Activated gamma-delta T cell (primary cell): ENCODE data around the gene EXOC6.
"Not testable (repeated sequence)": the region's sequence is repeated elsewhere in the genome, so short reads cannot be mapped to it uniquely, and the experiment has no call there.

Source experiments
- DNase-seq: peaks from one replicate; lab custom pipeline; 2025; lab: John Stamatoyannopoulos, UW

Gene EXOC6

DNA sequence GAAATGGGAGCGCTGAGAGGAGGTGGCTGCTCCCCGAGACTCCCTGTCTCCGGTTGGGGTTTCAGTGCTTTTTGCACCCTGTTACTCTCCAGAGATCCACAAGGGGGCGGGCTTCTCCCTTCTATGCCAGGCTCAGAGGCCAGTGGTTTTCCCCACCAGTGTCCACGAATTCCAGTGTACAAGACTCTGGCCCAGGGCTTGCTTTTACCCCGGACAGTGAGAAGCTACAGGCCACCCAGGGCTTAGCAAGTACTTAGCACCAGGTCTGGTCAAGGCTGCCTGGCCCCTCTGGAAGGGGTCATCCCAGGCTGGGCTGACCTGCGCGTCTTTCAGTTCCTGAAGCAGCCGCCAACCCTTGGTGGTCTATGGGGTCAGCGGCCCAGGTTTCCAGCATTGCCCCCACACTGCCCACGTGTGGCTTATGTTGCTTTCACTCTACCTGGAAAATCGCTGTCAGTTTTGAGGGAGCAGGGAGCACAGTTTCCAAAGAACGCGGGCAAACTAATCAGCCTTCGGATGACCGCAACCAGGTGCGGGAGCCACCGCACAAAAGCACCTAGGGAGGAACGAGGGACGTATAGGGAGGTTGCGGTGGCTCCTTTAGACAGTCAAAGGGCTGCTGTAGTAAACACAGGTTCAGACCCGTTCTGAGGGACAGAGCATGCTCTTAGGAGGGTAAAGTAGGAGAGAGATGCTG lies 232.2 kb downstream of the EXOC6 start:
- no peak for DNase-seq

DNA sequence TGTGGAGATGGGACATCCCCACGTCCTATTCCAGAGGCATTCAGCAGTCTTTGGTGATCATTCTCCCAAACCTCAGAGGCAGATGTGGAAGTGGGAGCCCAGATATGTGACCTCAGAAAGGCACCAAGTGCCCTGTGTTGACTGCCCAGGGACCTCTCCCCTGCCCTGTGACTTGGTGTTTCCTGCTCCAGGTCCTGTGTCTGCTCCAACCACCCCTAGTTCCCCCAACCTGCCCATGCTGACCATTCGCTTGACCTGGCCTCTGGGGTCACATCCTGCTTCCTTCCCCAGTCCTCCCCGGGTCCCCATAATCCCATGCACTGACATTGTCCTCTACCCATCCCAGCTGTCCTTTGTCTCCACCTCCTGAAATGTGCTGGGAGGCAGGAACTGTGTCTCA lies 233.0 kb downstream of the EXOC6 start:
- no peak for DNase-seq

- no peak for DNase-seq
These were observed 233.5 kb downstream of the EXOC6 start for GRCh38 chr10:93081834-93082233.

DNA sequence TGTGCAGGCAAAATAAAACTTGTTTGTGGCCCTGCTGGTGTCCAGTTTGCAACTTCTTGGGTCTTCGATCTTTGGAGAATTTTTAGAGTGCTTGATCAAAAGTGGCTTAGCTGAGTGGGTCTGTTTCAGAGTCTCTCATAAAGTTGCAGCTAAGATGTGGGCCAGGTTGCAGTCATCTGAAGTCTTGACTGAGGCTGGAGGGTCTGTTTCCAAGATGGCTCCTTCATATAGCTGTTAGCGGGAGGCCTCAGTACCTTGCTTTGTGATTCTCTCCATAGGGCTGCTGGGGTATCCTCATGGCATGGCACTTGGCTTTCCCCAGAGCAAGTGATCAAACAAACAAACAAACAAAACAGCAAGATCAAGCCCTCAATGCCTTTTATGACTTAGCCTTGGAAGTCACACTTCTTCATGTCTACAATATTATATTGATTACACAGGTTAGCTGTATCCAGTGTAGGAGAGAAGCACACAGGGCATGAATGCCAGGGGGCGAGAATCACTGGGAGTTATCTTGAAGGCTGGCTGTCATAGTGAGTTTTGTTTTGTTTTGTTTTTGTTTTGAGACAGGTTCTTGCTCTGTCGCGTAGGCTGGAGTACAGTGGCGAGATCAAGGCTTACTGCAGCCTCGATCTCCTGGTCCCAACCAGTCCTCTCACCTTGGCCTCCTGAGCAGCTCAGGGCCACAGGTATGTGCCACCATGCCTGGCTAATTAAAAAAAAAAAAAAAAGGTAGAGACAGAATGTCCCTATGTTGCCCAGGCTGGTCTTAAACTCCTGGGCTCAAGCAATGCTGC lies 235.6 kb downstream of the EXOC6 start:
- DNase-seq, result no peak

DNA sequence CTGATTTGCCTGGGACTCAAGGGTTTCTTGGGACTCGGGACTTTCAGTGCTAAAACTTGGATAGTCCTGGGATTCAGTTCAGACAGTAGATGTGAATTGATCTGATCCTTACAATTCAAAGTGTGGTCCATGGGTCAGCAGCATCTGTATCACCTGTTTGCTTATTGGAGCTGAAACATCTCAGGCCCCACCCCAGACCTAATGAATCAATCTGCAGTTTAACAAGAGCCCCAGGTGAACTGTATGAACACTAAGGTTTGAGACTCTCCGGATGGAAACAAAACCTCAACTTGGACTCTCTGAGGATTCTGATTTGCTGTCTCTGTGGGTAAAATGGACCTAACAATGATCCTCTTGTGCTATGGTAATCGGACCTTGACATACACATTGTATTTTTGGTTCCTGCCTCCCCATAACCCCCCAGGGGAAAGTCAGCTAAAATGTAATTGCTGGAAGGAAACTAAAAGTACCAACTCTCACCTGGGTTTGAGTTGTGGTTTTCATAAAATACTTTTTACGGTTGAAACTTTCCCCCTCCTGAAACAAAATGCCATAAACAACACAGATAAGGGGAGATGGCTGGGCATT lies 237.0 kb downstream of the EXOC6 start:
- no peak for DNase-seq

DNA sequence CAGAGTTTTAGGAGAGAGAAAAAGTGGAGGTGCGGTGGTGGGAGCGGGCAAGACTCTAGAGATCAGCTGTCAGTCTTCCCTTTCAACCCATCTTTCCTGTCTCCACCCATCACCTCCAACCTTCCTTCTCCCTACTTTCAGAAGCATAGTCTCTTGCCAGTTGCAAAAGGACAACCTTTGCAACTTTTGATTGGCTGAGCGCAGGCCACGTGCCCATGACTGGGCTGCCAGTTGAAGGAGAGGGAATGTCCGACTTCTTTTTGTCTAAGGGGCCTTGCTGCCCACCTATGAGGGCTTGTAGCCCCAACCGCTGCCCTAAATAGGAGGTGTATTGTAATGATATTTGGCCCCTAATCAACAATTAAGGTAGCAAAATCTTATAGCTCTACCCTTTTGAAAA lies 238.0 kb downstream of the EXOC6 start:
- no peak for DNase-seq

- DNase-seq, result no peak
These were observed 239.5 kb downstream of the EXOC6 start for GRCh38 chr10:93087846-93088245.

- no peak for DNase-seq
These were observed 240.1 kb downstream of the EXOC6 start for GRCh38 chr10:93088466-93088865.

- DNase-seq, result no peak
These were observed 242.3 kb downstream of the EXOC6 start for GRCh38 chr10:93090619-93091018.

- no peak for DNase-seq
These were observed 243.6 kb downstream of the EXOC6 start for GRCh38 chr10:93091960-93092359.

GRCh38 chr10:93095225-93095624 lies 246.9 kb downstream of the EXOC6 start:
- DNase-seq, result no peak

DNA sequence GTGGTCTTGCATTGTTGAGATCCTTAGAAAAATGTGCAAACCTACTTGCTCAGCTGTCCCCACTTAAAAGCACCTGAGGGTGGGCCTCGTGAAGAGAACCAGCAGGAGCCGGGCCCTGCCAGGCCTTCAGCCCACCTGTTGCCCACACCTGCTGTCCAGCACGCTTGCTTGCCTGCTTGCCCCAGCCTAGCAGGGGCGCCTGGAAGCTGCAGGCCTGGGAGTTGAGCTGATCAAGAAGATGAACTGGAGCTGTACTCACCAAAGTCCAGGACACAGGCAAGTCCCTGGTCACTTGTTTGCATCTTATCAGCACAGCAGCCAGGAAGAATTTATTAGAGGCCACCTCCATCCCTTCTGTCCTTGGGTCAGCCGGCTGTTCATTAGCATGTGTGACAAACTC lies 248.6 kb downstream of the EXOC6 start:
- no peak for DNase-seq

DNA sequence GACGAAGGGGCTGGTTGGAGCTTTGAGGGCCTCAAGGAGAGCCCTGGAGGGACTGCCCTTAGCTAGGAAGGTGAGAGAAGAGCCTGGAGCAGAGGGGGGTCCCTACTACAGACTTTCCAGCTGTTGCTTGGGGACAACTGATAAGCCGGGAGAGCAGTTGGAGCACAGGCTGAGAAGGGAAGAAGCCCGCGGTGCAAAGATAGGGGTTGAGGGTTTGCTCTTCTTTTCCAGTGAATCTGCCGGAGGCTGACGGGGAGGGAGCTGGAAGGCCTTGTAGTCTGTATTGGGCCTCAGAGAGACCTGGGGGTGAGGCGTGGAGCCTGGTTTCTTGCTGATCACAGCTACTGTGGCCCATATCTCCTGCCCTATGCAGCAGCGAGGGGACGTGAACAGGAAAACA lies 249.1 kb downstream of the EXOC6 start:
- no peak for DNase-seq

DNA sequence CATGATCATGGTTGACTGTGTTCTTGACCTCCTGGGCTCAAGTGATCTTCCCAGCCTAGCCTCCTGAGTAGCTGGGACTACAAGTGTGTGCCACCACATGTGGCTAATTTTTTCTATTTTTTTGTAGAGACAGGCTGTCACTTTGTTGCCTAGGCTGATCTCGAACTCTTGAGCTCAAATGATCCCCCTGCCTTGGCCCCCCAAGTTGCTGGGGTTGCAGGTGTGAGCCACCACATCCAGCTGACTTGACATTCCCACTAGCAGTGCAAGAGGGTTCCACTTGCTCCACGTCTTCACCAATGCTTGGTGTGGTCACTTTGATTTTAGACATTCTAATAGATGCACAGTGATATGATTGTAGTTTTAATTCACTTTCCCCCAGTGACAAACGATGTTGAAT lies 250.5 kb downstream of the EXOC6 start:
- no peak for DNase-seq

- DNase-seq, result no peak
These were observed 251.3 kb downstream of the EXOC6 start for GRCh38 chr10:93099670-93100069.

DNA sequence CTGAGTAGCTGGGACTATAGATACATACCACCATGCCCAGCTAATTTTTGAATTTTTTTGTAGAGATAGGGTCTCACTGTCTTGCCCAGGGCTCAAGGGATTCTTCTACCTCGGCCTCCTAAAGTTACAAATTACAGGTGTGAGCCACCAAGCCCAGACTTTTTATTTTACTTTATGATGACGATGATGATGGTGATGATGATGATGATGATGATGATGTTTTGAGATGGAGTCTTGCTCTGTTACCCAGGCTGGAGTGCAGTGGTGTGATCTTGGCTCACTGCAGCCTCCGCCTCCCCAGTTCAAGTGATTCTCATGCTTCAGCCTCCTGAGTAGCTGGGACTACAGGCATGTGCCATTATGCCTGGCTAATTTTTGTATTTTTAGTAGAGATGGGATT lies 252.8 kb downstream of the EXOC6 start:
- DNase-seq, result not testable (repeated sequence)

GRCh38 chr10:93103953-93104352 lies 255.6 kb downstream of the EXOC6 start:
- DNase-seq, result no peak

DNA sequence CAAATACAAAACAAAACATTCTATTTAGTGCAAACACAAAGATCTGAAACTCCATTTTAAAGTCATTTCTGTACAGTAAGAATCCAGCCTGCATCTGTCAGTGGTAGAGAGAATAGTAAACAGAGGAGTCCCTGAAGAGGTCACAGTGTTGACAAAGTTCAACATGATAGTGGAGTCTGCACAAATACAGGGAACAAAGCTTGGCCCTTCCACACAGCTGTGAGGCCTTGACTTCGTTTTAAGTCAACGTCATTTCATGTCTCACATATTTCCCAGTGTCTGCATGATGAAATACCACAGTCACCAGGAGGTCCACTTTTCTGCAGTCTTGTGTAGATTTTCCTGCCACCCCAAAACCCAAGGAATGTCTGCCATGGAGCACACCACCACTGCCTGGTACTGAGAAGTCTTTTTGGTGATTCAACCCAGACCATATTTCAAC lies 258.3 kb downstream of the EXOC6 start:
- DNase-seq, result no peak
